CD4-positive, alpha-beta T cell (primary cell): ENCODE data around the gene PML. TPM values are rescaled to one million over a fixed set of nuclear protein-coding genes. Genes with fewer than 3 reads are reported as not detected.

ENCODE experiments used
- ATAC-seq: fragments of 200-7000 bp; cut with Tn5 transposase; one replicate; pipeline ENCODE4 v1.10.0; 2022; ENCODE audit warnings: mild to moderate bottlenecking; ENCODE audit not compliant: poor library complexity
- CTCF ChIA-PET: fragments of 350-600 bp; sonication (Branson Sonifier 250); formaldehyde crosslinking; loops from one replicate; lab custom pipeline; 2021; ENCODE audit warnings: antibody characterized with exemption, inconsistent platforms; lab: Charles Lee
- POLR2A ChIA-PET: fragments of 350-600 bp; sonication (Branson Sonifier 250); formaldehyde crosslinking; loops from one replicate; lab custom pipeline; 2021; ENCODE audit warnings: antibody characterized with exemption, inconsistent platforms; lab: Charles Lee
- DNase-seq, 14 experiments: peaks; one replicate each; pipeline ENCODE4 v3.0.0-alpha.2; 2013 to 2020; ENCODE audit warnings: mixed read lengths in 2 of 14
- H3K27ac ChIP-seq, 2 donors: one replicate each; pipeline versions ENCODE4 v1.5.1 to v1.7.0; 2013; ENCODE audit warnings: low read length in 2 of 2, low read depth in 1 of 2, mild to moderate bottlenecking in 1 of 2
- H3K27me3 ChIP-seq, 2 experiments: 1 replicate in 1 of 2; 2 replicates in 1 of 2; pipeline versions ENCODE4 v1.6.1 to v1.7.0; 2013; ENCODE audit warnings: low read length in 2 of 2, control low read depth in 1 of 2, mild to moderate bottlenecking in 1 of 2, moderate library complexity in 1 of 2; ENCODE audit not compliant: insufficient read depth in 2 of 2, control insufficient read depth in 1 of 2
- H3K36me3 ChIP-seq: one replicate; pipeline ENCODE4 v1.6.1; 2013; ENCODE audit warnings: low read length, control low read depth; ENCODE audit not compliant: insufficient read depth
- H3K4me1 ChIP-seq: one replicate; pipeline ENCODE4 v1.6.1; 2013; ENCODE audit warnings: low read length, control low read depth; ENCODE audit not compliant: insufficient read depth
- H3K4me3 ChIP-seq: one replicate; pipeline ENCODE4 v1.5.1; 2013; ENCODE audit warnings: mild to moderate bottlenecking, low read length, moderate library complexity
- H3K9me3 ChIP-seq, 2 experiments: 1 replicate in 1 of 2; 2 replicates in 1 of 2; pipeline versions ENCODE4 v1.6.1 to v1.7.0; 2013; ENCODE audit warnings: low read length in 2 of 2, mild to moderate bottlenecking in 2 of 2, control low read depth in 1 of 2, moderate library complexity in 1 of 2; ENCODE audit not compliant: control insufficient read depth in 1 of 2, insufficient read depth in 1 of 2
- H3K27ac Mint-ChIP-seq: one replicate; pipeline ENCODE4 v1.8.0; 2020; ENCODE audit warnings: mixed read lengths
- H3K27me3 Mint-ChIP-seq: one replicate; pipeline ENCODE4 v1.8.0; 2021; ENCODE audit warnings: mixed read lengths
- H3K36me3 Mint-ChIP-seq: one replicate; pipeline ENCODE4 v1.8.0; 2021; ENCODE audit warnings: low read depth, mixed read lengths
- H3K4me1 Mint-ChIP-seq: one replicate; pipeline ENCODE4 v1.8.0; 2021; ENCODE audit warnings: low read depth, mixed read lengths
- H3K4me3 Mint-ChIP-seq: one replicate; pipeline ENCODE4 v1.8.0; 2020; ENCODE audit warnings: mild to moderate bottlenecking, mixed read lengths
- H3K9me3 Mint-ChIP-seq: one replicate; pipeline ENCODE4 v1.8.0; 2020; ENCODE audit warnings: mixed read lengths
- intact Hi-C, 2 experiments: fragments of 100-400 bp; cut with DNase I in 1 of 2; cut with micrococcal nuclease in 1 of 2; formaldehyde crosslinking; loops; one replicate each; pipeline versions ENCODE4 v1.15.1 to v1.9.0; 2023 to 2025; cut with DNase I, micrococcal nuclease
- total RNA-seq, 174 experiments: library from RNA in 2 of 174; stranded (reverse) in 2 of 174; gene quantifications; one replicate each; pipeline ENCODE4 v1.2.3 and lab custom pipeline; 2021 to 2026
- TF ChIP-seq, protein P1 (sequence below): fragments of 200-600 bp; IDR thresholded peaks from one replicate; pipeline ENCODE4 v1.8.0; 2022; ENCODE audit warnings: antibody characterized with exemption, mild to moderate bottlenecking

Gene PML
- total RNA-seq, 2 experiments from 2014 or later, result 39.2 to 42.9 TPM

DNA sequence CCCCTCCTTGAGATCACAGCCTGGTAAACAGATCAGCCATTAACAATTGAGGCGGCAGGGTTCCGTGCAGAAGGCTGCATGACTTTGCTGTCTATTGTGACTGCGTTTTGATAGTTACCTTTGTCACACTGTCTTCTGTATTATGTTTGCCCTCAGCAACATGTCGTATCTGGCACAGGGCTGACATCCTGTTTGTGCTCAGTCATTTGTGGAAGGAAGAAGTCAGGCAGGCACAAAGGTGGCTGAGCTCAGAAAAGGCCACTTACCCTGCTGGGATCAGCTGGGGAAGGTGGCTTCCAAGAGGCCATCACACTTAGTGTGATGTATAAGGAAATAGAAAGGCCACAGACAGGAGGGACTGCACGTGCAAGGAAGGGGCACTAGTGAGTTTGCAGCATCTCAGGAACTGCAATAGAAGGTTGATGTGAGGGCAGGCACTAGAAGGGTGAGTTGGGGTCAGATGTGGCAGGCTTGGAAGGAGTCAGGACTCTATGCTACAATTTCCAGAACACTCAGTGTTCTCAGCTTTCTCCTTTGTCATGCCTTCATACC lies 13.4 kb downstream of the PML start:
- Mint-ChIP-seq H3K4me1 (peaks cover 67% of the 10 kb centered on the region), H3K27me3 (no peaks in the 10 kb centered on the region), H3K36me3 (peaks cover 77% of the 10 kb centered on the region), H3K27ac (peak overlapping the region; percentile 80), H3K9me3 (no peaks in the 10 kb centered on the region), H3K4me3 (peak overlapping the region; percentile 21)
- Histone ChIP-seq H3K27ac (peak overlapping the region; percentile 37 to 46), H3K27me3 (no peaks in the 10 kb centered on the region), H3K36me3 (peaks cover 29% of the 10 kb centered on the region), H3K9me3 (no peaks in the 10 kb centered on the region), H3K4me1 (peaks cover 60% of the 10 kb centered on the region), H3K4me3 (no peak overlapping the region)
- DNase-seq (peak in 6 of 14 experiments; percentile 9 to 41 (median 26)), ATAC-seq (peak; percentile 75)
- TF ChIP-seq, protein P1, sequence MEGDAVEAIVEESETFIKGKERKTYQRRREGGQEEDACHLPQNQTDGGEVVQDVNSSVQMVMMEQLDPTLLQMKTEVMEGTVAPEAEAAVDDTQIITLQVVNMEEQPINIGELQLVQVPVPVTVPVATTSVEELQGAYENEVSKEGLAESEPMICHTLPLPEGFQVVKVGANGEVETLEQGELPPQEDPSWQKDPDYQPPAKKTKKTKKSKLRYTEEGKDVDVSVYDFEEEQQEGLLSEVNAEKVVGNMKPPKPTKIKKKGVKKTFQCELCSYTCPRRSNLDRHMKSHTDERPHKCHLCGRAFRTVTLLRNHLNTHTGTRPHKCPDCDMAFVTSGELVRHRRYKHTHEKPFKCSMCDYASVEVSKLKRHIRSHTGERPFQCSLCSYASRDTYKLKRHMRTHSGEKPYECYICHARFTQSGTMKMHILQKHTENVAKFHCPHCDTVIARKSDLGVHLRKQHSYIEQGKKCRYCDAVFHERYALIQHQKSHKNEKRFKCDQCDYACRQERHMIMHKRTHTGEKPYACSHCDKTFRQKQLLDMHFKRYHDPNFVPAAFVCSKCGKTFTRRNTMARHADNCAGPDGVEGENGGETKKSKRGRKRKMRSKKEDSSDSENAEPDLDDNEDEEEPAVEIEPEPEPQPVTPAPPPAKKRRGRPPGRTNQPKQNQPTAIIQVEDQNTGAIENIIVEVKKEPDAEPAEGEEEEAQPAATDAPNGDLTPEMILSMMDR, result no peak
- ChIA-PET CTCF (interaction anchor here (1.0 to 1.2 kb wide), 3 partner anchors 34 to 41 kb away, joined by 3 to 6 read pairs (median 4); no protein-coding TSS in a partner anchor), POLR2A (interaction anchor here (0.7 to 3.6 kb wide), 5 partner anchors 12 to 42 kb away, joined by 3 to 27 read pairs (median 5); partner anchors contain the start of gene PML)
- intact Hi-C loops, result no loop called here

DNA sequence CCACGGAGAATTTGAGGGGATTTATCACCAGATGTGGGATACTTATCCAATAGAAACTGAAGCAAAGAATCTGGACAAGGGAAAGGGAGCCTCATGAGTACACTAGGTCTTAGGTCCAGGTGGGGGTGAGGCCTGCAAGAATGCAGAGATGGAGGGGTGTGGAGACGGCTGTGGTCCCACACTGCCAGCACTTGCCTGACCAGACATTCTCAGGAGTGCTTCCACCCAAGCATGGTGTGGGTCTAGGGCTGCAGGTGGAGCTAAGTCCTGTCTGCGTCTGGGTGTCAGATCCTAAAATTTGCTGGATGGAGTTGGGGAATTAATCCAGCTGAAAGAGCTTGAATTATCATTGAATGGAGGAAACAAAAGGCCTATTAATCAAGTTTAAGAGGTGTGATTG lies 14.4 kb downstream of the PML start:
- Histone ChIP-seq H3K27ac (no peak overlapping the region), H3K36me3 (peaks cover 26% of the 10 kb centered on the region), H3K4me1 (peaks cover 60% of the 10 kb centered on the region), H3K9me3 (no peaks in the 10 kb centered on the region), H3K27me3 (no peaks in the 10 kb centered on the region), H3K4me3 (no peak overlapping the region)
- ChIA-PET CTCF (no interaction called here), POLR2A (interaction anchor here (1.0 kb wide), 1 partner anchor 15 kb away, joined by 3 read pairs; the partner anchor contains the start of gene PML)
- Mint-ChIP-seq H3K4me1 (peaks cover 69% of the 10 kb centered on the region), H3K27me3 (no peaks in the 10 kb centered on the region), H3K36me3 (peaks cover 79% of the 10 kb centered on the region), H3K4me3 (peak overlapping the region; percentile 23), H3K9me3 (no peaks in the 10 kb centered on the region), H3K27ac (peak overlapping the region; percentile 80)
- DNase-seq, result no peak
- TF ChIP-seq, protein P1, result no peak
- ATAC-seq, result no peak
- intact Hi-C loops, result no loop called here

DNA sequence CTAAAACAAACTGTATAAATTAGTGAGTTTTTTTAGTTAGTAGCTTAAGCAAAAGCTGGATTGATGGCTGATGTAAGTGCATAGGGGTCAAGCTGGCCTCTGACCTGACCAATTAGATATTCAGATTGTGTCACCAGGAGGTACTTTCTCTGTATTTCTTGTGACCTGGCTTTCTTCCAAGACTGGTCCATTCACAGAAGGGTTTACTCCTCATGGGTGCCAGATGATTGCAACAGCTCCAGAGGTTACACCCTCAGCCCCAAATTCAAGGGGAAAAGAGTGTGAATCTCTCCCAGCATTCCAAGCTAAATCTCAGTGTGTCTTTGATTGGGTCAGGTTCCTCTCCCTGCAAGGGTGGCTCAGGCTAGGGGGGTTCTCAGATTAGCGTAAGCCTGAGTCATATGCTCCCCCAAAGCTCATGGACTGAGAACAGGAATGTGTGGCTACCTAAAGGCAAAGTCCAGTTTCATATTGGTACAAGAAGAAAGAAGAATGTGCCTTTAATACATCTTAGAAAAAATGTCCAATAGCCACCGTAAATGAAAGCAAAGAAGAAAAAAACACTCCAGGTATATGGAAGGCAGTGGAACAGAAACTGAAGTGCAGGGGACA lies 16.5 kb downstream of the PML start:
- H3K27me3 ChIP-seq, result no peaks in the 10 kb centered on the region
- Mint-ChIP-seq H3K4me3 (no peak overlapping the region), H3K9me3 (no peaks in the 10 kb centered on the region), H3K27ac (no peak overlapping the region), H3K4me1 (peaks cover 76% of the 10 kb centered on the region), H3K27me3 (no peaks in the 10 kb centered on the region), H3K36me3 (peaks cover 75% of the 10 kb centered on the region)
- no peak for ATAC-seq
- no peak overlapping the region for H3K4me3 ChIP-seq
- H3K36me3 ChIP-seq, result peaks cover 22% of the 10 kb centered on the region
- intact Hi-C loops, result no loop called here
- peaks cover 58% of the 10 kb centered on the region for H3K4me1 ChIP-seq
- TF ChIP-seq, protein P1, result no peak
- POLR2A ChIA-PET, result interaction anchor here (1.7 kb wide), 1 partner anchor 37 kb away, joined by 3 read pairs; no protein-coding TSS in a partner anchor
- H3K9me3 ChIP-seq, result no peaks in the 10 kb centered on the region
- H3K27ac ChIP-seq, result no peak overlapping the region
- no peak for DNase-seq
- CTCF ChIA-PET, result no interaction called here
